HEK293 (cell line): ENCODE data around the gene TTF2.
A peak's percentile ranks its signal among the peaks of the same experiment; 100 is the strongest.

Experiments used
- CTCF ChIP-seq: fragments of 450-650 bp; formaldehyde crosslinking; IDR thresholded peaks from 2 replicates; pipeline ENCODE4 v1.5.1; 2016; ENCODE audit warnings: missing biosample characterization, missing genetic modification characterization
- KLF17 ChIP-seq: fragments of 450-650 bp; formaldehyde crosslinking; IDR thresholded peaks from 2 replicates; pipeline ENCODE4 v1.5.1; 2016; ENCODE audit warnings: missing biosample characterization, missing genetic modification characterization
- KLF8 ChIP-seq: fragments of 450-650 bp; formaldehyde crosslinking; IDR thresholded peaks from 2 replicates; pipeline ENCODE4 v1.5.1; 2016; ENCODE audit warnings: missing biosample characterization, missing genetic modification characterization
- SP7 ChIP-seq: fragments of 450-650 bp; formaldehyde crosslinking; IDR thresholded peaks from 2 replicates; pipeline ENCODE4 v1.5.1; 2016; ENCODE audit warnings: missing biosample characterization, missing genetic modification characterization
- ZBTB20 ChIP-seq: fragments of 450-650 bp; formaldehyde crosslinking; IDR thresholded peaks from 2 replicates; pipeline ENCODE4 v1.5.1; 2016; ENCODE audit warnings: missing biosample characterization, missing genetic modification characterization
- ZEB2 ChIP-seq: fragments of 450-650 bp; formaldehyde crosslinking; IDR thresholded peaks from 2 replicates; pipeline ENCODE4 v1.5.1; 2016; ENCODE audit warnings: missing biosample characterization, missing genetic modification characterization
- ZFP37 ChIP-seq: fragments of 450-650 bp; formaldehyde crosslinking; IDR thresholded peaks from 2 replicates; pipeline ENCODE4 v1.5.1; 2016; ENCODE audit warnings: missing biosample characterization, missing genetic modification characterization
- ZNF140 ChIP-seq: fragments of 450-650 bp; formaldehyde crosslinking; IDR thresholded peaks from 2 replicates; pipeline ENCODE4 v1.5.1; 2016; ENCODE audit warnings: missing biosample characterization, missing genetic modification characterization
- ZNF169 ChIP-seq: fragments of 450-650 bp; formaldehyde crosslinking; IDR thresholded peaks from 2 replicates; pipeline ENCODE4 v1.5.1; 2016; ENCODE audit warnings: missing biosample characterization, missing genetic modification characterization
- ZNF184 ChIP-seq: fragments of 450-650 bp; IDR thresholded peaks from 2 replicates; pipeline ENCODE4 v1.5.1; 2018; ENCODE audit warnings: missing biosample characterization, mild to moderate bottlenecking, missing genetic modification characterization
- ZNF248 ChIP-seq: fragments of 450-650 bp; formaldehyde crosslinking; IDR thresholded peaks from 2 replicates; pipeline ENCODE4 v1.5.1; 2017; ENCODE audit warnings: missing biosample characterization, missing genetic modification characterization
- ZNF274 ChIP-seq, 2 experiments: fragments of 200-500 bp in 1 of 2; fragments of 450-650 bp in 1 of 2; sonication (Bioruptor generic) in 1 of 2; formaldehyde crosslinking in 1 of 2; IDR thresholded peaks; 2 replicates each; pipeline versions ENCODE4 v1.5.1 to v1.6.1; 2014 to 2016; ENCODE audit warnings: borderline replicate concordance in 1 of 2, inconsistent platforms in 1 of 2, low read length in 1 of 2, missing biosample characterization in 1 of 2, missing genetic modification characterization in 1 of 2
- ZNF335 ChIP-seq: fragments of 450-650 bp; formaldehyde crosslinking; conservative IDR thresholded peaks from 2 replicates; pipeline ENCODE4 v1.5.1; 2016; ENCODE audit warnings: missing biosample characterization, missing genetic modification characterization
- ZNF449 ChIP-seq: fragments of 450-650 bp; formaldehyde crosslinking; IDR thresholded peaks from 2 replicates; pipeline ENCODE4 v1.5.1; 2017; ENCODE audit warnings: missing biosample characterization, mild to moderate bottlenecking, missing genetic modification characterization, moderate library complexity
- ZNF510 ChIP-seq: fragments of 450-650 bp; formaldehyde crosslinking; IDR thresholded peaks from 2 replicates; pipeline ENCODE4 v1.5.1; 2018; ENCODE audit warnings: mild to moderate bottlenecking, missing genetic modification characterization, missing biosample characterization; ENCODE audit not compliant: insufficient replicate concordance
- ZNF513 ChIP-seq: fragments of 450-650 bp; IDR thresholded peaks from 2 replicates; pipeline ENCODE4 v1.5.1; 2018; ENCODE audit warnings: missing biosample characterization, missing genetic modification characterization
- ZNF514 ChIP-seq: fragments of 450-650 bp; formaldehyde crosslinking; IDR thresholded peaks from 2 replicates; pipeline ENCODE4 v1.5.1; 2016; ENCODE audit warnings: missing biosample characterization, missing genetic modification characterization
- ZNF626 ChIP-seq: fragments of 450-650 bp; sonication (Bioruptor Pico); formaldehyde crosslinking; IDR thresholded peaks from 2 replicates; pipeline ENCODE4 v1.5.1; 2018; ENCODE audit warnings: missing biosample characterization, missing genetic modification characterization, inconsistent platforms
- ZNF701 ChIP-seq: fragments of 450-650 bp; formaldehyde crosslinking; IDR thresholded peaks from 2 replicates; pipeline ENCODE4 v1.5.1; 2016; ENCODE audit warnings: missing biosample characterization, missing genetic modification characterization
- ZNF707 ChIP-seq: fragments of 450-650 bp; formaldehyde crosslinking; IDR thresholded peaks from 2 replicates; pipeline ENCODE4 v1.5.1; 2016; ENCODE audit warnings: missing biosample characterization, missing genetic modification characterization
- ZSCAN30 ChIP-seq: fragments of 450-650 bp; IDR thresholded peaks from 2 replicates; pipeline ENCODE4 v1.5.1; 2018; ENCODE audit warnings: missing biosample characterization, mild to moderate bottlenecking, missing genetic modification characterization, moderate library complexity
- TF ChIP-seq, protein P1 (sequence below): fragments of 450-650 bp; formaldehyde crosslinking; IDR thresholded peaks from 2 replicates; pipeline ENCODE4 v1.5.1; 2016; ENCODE audit warnings: missing biosample characterization, missing genetic modification characterization, borderline replicate concordance
- TF ChIP-seq, protein P2 (sequence below): fragments of 450-650 bp; formaldehyde crosslinking; conservative IDR thresholded peaks from 2 replicates; pipeline ENCODE4 v1.5.1; 2016; ENCODE audit warnings: low read depth, missing biosample characterization, missing genetic modification characterization
- TF ChIP-seq, protein P3 (sequence below): fragments of 450-650 bp; formaldehyde crosslinking; IDR thresholded peaks from 2 replicates; pipeline ENCODE4 v1.5.1; 2016; ENCODE audit warnings: missing biosample characterization, missing genetic modification characterization

Gene TTF2

DNA sequence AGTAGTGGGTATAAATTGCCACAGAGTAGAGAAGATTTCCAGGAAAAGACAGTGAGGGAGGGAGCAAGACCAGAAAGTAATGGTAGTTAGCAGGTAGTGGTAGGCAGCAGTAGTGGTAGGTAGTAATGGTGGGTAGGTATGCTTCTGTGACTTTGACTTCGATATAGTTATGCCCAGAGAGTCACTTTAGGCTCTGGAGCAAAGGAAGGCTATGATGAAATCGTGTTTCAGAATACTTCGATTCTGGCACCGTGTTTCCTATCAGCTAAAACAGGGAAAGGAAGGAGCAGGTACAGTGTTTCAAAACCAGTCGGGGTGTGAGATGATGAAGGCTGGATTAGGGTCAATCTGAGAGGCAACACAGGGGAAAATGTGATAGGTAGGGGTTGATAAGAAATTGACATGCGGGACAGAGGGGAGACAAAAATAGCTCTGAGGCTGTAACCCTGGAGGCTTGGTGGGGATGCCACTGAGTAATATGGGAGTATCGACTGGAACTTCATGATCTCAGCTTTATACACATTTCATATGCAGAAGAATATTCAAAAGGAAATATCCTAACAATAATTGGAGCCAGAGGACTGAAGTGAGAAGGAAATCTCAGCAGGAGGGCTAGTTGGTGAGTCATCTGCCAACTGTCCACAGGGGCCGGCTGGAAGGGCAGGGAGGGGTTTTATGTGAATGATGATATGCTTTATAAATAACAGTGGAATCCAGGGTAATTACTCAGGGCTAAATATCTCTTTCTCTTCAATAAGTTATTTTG, 86.6 kb downstream of the TTF2 start (continued):
- TF ChIP-seq, protein P1, sequence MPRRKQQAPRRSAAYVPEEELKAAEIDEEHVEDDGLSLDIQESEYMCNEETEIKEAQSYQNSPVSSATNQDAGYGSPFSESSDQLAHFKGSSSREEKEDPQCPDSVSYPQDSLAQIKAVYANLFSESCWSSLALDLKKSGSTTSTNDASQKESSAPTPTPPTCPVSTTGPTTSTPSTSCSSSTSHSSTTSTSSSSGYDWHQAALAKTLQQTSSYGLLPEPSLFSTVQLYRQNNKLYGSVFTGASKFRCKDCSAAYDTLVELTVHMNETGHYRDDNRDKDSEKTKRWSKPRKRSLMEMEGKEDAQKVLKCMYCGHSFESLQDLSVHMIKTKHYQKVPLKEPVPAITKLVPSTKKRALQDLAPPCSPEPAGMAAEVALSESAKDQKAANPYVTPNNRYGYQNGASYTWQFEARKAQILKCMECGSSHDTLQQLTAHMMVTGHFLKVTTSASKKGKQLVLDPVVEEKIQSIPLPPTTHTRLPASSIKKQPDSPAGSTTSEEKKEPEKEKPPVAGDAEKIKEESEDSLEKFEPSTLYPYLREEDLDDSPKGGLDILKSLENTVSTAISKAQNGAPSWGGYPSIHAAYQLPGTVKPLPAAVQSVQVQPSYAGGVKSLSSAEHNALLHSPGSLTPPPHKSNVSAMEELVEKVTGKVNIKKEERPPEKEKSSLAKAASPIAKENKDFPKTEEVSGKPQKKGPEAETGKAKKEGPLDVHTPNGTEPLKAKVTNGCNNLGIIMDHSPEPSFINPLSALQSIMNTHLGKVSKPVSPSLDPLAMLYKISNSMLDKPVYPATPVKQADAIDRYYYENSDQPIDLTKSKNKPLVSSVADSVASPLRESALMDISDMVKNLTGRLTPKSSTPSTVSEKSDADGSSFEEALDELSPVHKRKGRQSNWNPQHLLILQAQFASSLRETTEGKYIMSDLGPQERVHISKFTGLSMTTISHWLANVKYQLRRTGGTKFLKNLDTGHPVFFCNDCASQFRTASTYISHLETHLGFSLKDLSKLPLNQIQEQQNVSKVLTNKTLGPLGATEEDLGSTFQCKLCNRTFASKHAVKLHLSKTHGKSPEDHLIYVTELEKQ (tag by site-specific recombination), result no peak
- TF ChIP-seq ZEB2 (tag by site-specific recombination) (peak; percentile 75), ZNF274 (IDR thresholded peaks at IDR 0.05; ENCODE audit: low read length) (no peak), ZNF274 (tag by site-specific recombination; IDR thresholded peaks at IDR 0.05; ENCODE audit: borderline replicate concordance) (no peak), ZNF510 (no peak), ZNF707 (tag by site-specific recombination) (no peak), ZNF626 (tag by site-specific recombination) (no peak), ZNF140 (no peak), ZSCAN30 (tag by site-specific recombination) (no peak), ZNF248 (tag by site-specific recombination) (no peak), SP7 (peak; percentile 86), KLF8 (tag by site-specific recombination) (0 out of 2 replicates have a peak, but pooled peaks have one; percentile 14), ZNF449 (tag by site-specific recombination) (no peak), ZFP37 (tag by site-specific recombination) (no peak), ZBTB20 (peak; percentile 6; the same call in 1 of the 2 replicates), ZNF701 (tag by site-specific recombination) (no peak), CTCF (tag by site-specific recombination) (no peak), ZNF514 (tag by site-specific recombination) (no peak), ZNF513 (tag by site-specific recombination) (no peak), ZNF184 (tag by site-specific recombination) (0 out of 2 replicates have a peak, but pooled peaks have one; percentile 62), ZNF335 (no peak; the same call in 1 of the 2 replicates), ZNF169 (tag by site-specific recombination) (no peak), KLF17 (tag by site-specific recombination) (0 out of 2 replicates have a peak, but pooled peaks have one; percentile 45)
- TF ChIP-seq, protein P2, sequence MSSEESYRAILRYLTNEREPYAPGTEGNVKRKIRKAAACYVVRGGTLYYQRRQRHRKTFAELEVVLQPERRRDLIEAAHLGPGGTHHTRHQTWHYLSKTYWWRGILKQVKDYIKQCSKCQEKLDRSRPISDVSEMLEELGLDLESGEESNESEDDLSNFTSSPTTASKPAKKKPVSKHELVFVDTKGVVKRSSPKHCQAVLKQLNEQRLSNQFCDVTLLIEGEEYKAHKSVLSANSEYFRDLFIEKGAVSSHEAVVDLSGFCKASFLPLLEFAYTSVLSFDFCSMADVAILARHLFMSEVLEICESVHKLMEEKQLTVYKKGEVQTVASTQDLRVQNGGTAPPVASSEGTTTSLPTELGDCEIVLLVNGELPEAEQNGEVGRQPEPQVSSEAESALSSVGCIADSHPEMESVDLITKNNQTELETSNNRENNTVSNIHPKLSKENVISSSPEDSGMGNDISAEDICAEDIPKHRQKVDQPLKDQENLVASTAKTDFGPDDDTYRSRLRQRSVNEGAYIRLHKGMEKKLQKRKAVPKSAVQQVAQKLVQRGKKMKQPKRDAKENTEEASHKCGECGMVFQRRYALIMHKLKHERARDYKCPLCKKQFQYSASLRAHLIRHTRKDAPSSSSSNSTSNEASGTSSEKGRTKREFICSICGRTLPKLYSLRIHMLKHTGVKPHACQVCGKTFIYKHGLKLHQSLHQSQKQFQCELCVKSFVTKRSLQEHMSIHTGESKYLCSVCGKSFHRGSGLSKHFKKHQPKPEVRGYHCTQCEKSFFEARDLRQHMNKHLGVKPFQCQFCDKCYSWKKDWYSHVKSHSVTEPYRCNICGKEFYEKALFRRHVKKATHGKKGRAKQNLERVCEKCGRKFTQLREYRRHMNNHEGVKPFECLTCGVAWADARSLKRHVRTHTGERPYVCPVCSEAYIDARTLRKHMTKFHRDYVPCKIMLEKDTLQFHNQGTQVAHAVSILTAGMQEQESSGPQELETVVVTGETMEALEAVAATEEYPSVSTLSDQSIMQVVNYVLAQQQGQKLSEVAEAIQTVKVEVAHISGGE (tag by site-specific recombination), result no peak
- TF ChIP-seq, protein P3, sequence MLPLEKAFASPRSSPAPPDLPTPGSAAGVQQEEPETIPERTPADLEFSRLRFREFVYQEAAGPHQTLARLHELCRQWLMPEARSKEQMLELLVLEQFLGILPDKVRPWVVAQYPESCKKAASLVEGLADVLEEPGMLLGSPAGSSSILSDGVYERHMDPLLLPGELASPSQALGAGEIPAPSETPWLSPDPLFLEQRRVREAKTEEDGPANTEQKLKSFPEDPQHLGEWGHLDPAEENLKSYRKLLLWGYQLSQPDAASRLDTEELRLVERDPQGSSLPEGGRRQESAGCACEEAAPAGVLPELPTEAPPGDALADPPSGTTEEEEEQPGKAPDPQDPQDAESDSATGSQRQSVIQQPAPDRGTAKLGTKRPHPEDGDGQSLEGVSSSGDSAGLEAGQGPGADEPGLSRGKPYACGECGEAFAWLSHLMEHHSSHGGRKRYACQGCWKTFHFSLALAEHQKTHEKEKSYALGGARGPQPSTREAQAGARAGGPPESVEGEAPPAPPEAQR, result no peak
